Measurements from ENCODE around the gene SCO2.

The SCO2 gene

GRCh38 chr22:50490531-50491308, 34.7 kb downstream of the SCO2 start:
- no peak for DNase-seq

- DNase-seq, result no peak
Measured at GRCh38 chr22:50489363-50490243, 35.8 kb downstream of the SCO2 start.

- DNase-seq, result no peak
Measured at GRCh38 chr22:50488886-50489285, 36.5 kb downstream of the SCO2 start.

- DNase-seq, result no peak
Measured at GRCh38 chr22:50488006-50488677, 37.3 kb downstream of the SCO2 start.

GRCh38 chr22:50487290-50488005, 38.0 kb downstream of the SCO2 start:
- no peak for DNase-seq

GRCh38 chr22:50486561-50487289, 38.7 kb downstream of the SCO2 start, which contains the start of gene MIOX:
Gene MIOX, plus strand, starts transcription at chr22:50486859. Its CDS starts 39 bp downstream, at chr22:50486898.
- DNase-seq, result no peak

GRCh38 chr22:50485221-50486131, 39.9 kb downstream of the SCO2 start:
- no peak for DNase-seq

- DNase-seq, result no peak
Measured at GRCh38 chr22:50483977-50484853, 41.2 kb downstream of the SCO2 start.

- DNase-seq, result no peak
Measured at GRCh38 chr22:50483556-50483955, 41.8 kb downstream of the SCO2 start.

- DNase-seq, result no peak
Measured at GRCh38 chr22:50483106-50483505, 42.3 kb downstream of the SCO2 start.

- DNase-seq, result no peak
Measured at GRCh38 chr22:50482107-50483074, 43.0 kb downstream of the SCO2 start.

- DNase-seq, result peak; percentile 53
Measured at GRCh38 chr22:50481440-50482106, 43.8 kb downstream of the SCO2 start, which contains the start of gene ADM2. Gene ADM2, plus strand, starts transcription at chr22:50481543. Its CDS starts 305 bp downstream, at chr22:50481848.

GRCh38 chr22:50481045-50481439, 44.4 kb downstream of the SCO2 start:
- no peak for DNase-seq

GRCh38 chr22:50479721-50480120, 45.7 kb downstream of the SCO2 start:
- DNase-seq, result no peak

- DNase-seq, result no peak
Measured at GRCh38 chr22:50477923-50478322, 47.5 kb downstream of the SCO2 start.

GRCh38 chr22:50476868-50477267, 48.5 kb downstream of the SCO2 start:
- no peak for DNase-seq

- no peak for DNase-seq
Measured at GRCh38 chr22:50475652-50476002, 49.8 kb downstream of the SCO2 start.

Data from activated gamma-delta T cell (primary cell).